Measurements from ENCODE around the gene EIF6. TPM values are rescaled to one million over a fixed set of nuclear protein-coding genes. Genes with fewer than 3 reads are reported as not detected.

EIF6 gene
- polyA plus RNA-seq, 4 donors: 186 to 394 (median 284) TPM

- WGBS, 3 donors: 90 to 99% (median 92%) methylated on average over 2 of the region's 2 CpGs
- Histone ChIP-seq H3K4me1 (ENCODE audit: control insufficient read depth in 3 of 3, insufficient read depth in 2 of 3, low read depth in 1 of 3, low read length in 2 of 3) (peaks cover 0 to 24% (median 0%) of the 10 kb centered on the region in 3 donors), H3K36me3 (ENCODE audit: control insufficient read depth in 3 of 3, insufficient read depth in 2 of 3, low read depth in 1 of 3, low read length in 3 of 3) (peaks cover 0 to 38% (median 0%) of the 10 kb centered on the region in 3 donors), H3K9me3 (ENCODE audit: control insufficient read depth in 2 of 2, insufficient read depth in 1 of 2, low read depth in 1 of 2, low read length in 1 of 2) (no peaks in the 10 kb centered on the region), H3K27ac (ENCODE audit: low read depth in 1 of 3, low read length in 2 of 3) (no peak overlapping the region), H3K4me3 (ENCODE audit: low read depth in 1 of 3, low read length in 3 of 3) (no peak overlapping the region), H3K27me3 (ENCODE audit: control insufficient read depth in 3 of 3, insufficient read depth in 3 of 3, low read length in 3 of 3) (no peaks in the 10 kb centered on the region)
- DNase-seq (no peak), FAIRE-seq (no peak)
These were observed 16.9 kb upstream of the EIF6 start for GRCh38 chr20:35301426-35301825.

GRCh38 chr20:35300469-35301262, 16.1 kb upstream of the EIF6 start:
- H3K4me1 ChIP-seq (ENCODE audit: control insufficient read depth in 3 of 3, insufficient read depth in 2 of 3, low read depth in 1 of 3, low read length in 2 of 3): peaks cover 0 to 17% (median 0%) of the 10 kb centered on the region in 3 donors
- no peaks in the 10 kb centered on the region for H3K27me3 ChIP-seq (ENCODE audit: control insufficient read depth in 3 of 3, insufficient read depth in 3 of 3, low read length in 3 of 3)
- H3K27ac ChIP-seq (ENCODE audit: low read depth in 1 of 3, low read length in 2 of 3): no peak overlapping the region
- no peaks in the 10 kb centered on the region for H3K9me3 ChIP-seq (ENCODE audit: control insufficient read depth in 2 of 2, insufficient read depth in 1 of 2, low read depth in 1 of 2, low read length in 1 of 2)
- peaks cover 0 to 31% (median 0%) of the 10 kb centered on the region in 3 donors for H3K36me3 ChIP-seq (ENCODE audit: control insufficient read depth in 3 of 3, insufficient read depth in 2 of 3, low read depth in 1 of 3, low read length in 3 of 3)
- FAIRE-seq: no peak
- DNase-seq: peak in 1 of 2 donors; percentile 42
- WGBS, 3 donors: 83 to 94% (median 89%) methylated on average over 4 of the region's 4 CpGs
- H3K4me3 ChIP-seq (ENCODE audit: low read depth in 1 of 3, low read length in 3 of 3): no peak overlapping the region

GRCh38 chr20:35299780-35300179, 15.2 kb upstream of the EIF6 start:
- H3K4me3 ChIP-seq (ENCODE audit: low read depth in 1 of 3, low read length in 3 of 3): no peak overlapping the region
- peaks cover 0 to 9% (median 0%) of the 10 kb centered on the region in 3 donors for H3K4me1 ChIP-seq (ENCODE audit: control insufficient read depth in 3 of 3, insufficient read depth in 2 of 3, low read depth in 1 of 3, low read length in 2 of 3)
- H3K36me3 ChIP-seq (ENCODE audit: control insufficient read depth in 3 of 3, insufficient read depth in 2 of 3, low read depth in 1 of 3, low read length in 3 of 3): peaks cover 0 to 23% (median 0%) of the 10 kb centered on the region in 3 donors
- no peaks in the 10 kb centered on the region for H3K9me3 ChIP-seq (ENCODE audit: control insufficient read depth in 2 of 2, insufficient read depth in 1 of 2, low read depth in 1 of 2, low read length in 1 of 2)
- H3K27me3 ChIP-seq (ENCODE audit: control insufficient read depth in 3 of 3, insufficient read depth in 3 of 3, low read length in 3 of 3): no peaks in the 10 kb centered on the region
- 73 to 88% (median 84%) methylated on average over 4 of the region's 4 CpGs for WGBS, 3 donors
- DNase-seq (no peak), FAIRE-seq (no peak)
- H3K27ac ChIP-seq (ENCODE audit: low read depth in 1 of 3, low read length in 2 of 3): no peak overlapping the region

- Histone ChIP-seq H3K36me3 (ENCODE audit: control insufficient read depth in 3 of 3, insufficient read depth in 2 of 3, low read depth in 1 of 3, low read length in 3 of 3) (peaks cover 0 to 12% (median 0%) of the 10 kb centered on the region in 3 donors), H3K4me1 (ENCODE audit: control insufficient read depth in 3 of 3, insufficient read depth in 2 of 3, low read depth in 1 of 3, low read length in 2 of 3) (no peaks in the 10 kb centered on the region), H3K27ac (ENCODE audit: low read depth in 1 of 3, low read length in 2 of 3) (no peak overlapping the region), H3K27me3 (ENCODE audit: control insufficient read depth in 3 of 3, insufficient read depth in 3 of 3, low read length in 3 of 3) (no peaks in the 10 kb centered on the region), H3K4me3 (ENCODE audit: low read depth in 1 of 3, low read length in 3 of 3) (no peak overlapping the region), H3K9me3 (ENCODE audit: control insufficient read depth in 2 of 2, insufficient read depth in 1 of 2, low read depth in 1 of 2, low read length in 1 of 2) (no peaks in the 10 kb centered on the region)
- WGBS, 3 donors: 62 to 70% (median 66%) methylated on average over 3 to 5 of the region's 5 CpGs
- DNase-seq (no peak), FAIRE-seq (no peak)
These were observed 13.7 kb upstream of the EIF6 start for GRCh38 chr20:35298264-35298663.

- Histone ChIP-seq H3K36me3 (ENCODE audit: control insufficient read depth in 3 of 3, insufficient read depth in 2 of 3, low read depth in 1 of 3, low read length in 3 of 3) (peaks cover 0 to 7% (median 0%) of the 10 kb centered on the region in 3 donors), H3K27me3 (ENCODE audit: control insufficient read depth in 3 of 3, insufficient read depth in 3 of 3, low read length in 3 of 3) (no peaks in the 10 kb centered on the region), H3K9me3 (ENCODE audit: control insufficient read depth in 2 of 2, insufficient read depth in 1 of 2, low read depth in 1 of 2, low read length in 1 of 2) (no peaks in the 10 kb centered on the region), H3K27ac (ENCODE audit: low read depth in 1 of 3, low read length in 2 of 3) (no peak overlapping the region), H3K4me3 (ENCODE audit: low read depth in 1 of 3, low read length in 3 of 3) (no peak overlapping the region), H3K4me1 (ENCODE audit: control insufficient read depth in 3 of 3, insufficient read depth in 2 of 3, low read depth in 1 of 3, low read length in 2 of 3) (no peaks in the 10 kb centered on the region)
- WGBS, 3 donors: 89 to 91% (median 90%) methylated on average over 14 of the region's 14 CpGs
- DNase-seq (no peak), FAIRE-seq (no peak)
These were observed 13.2 kb upstream of the EIF6 start for GRCh38 chr20:35297740-35298139.

- WGBS, 3 donors: 51 to 57% (median 53%) methylated on average over 8 of the region's 8 CpGs
- Histone ChIP-seq H3K4me3 (ENCODE audit: low read depth in 1 of 3, low read length in 3 of 3) (no peak overlapping the region), H3K27me3 (ENCODE audit: control insufficient read depth in 3 of 3, insufficient read depth in 3 of 3, low read length in 3 of 3) (no peaks in the 10 kb centered on the region), H3K36me3 (ENCODE audit: control insufficient read depth in 3 of 3, insufficient read depth in 2 of 3, low read depth in 1 of 3, low read length in 3 of 3) (peaks cover 0 to 4% (median 0%) of the 10 kb centered on the region in 3 donors), H3K9me3 (ENCODE audit: control insufficient read depth in 2 of 2, insufficient read depth in 1 of 2, low read depth in 1 of 2, low read length in 1 of 2) (no peaks in the 10 kb centered on the region), H3K27ac (ENCODE audit: low read depth in 1 of 3, low read length in 2 of 3) (no peak overlapping the region), H3K4me1 (ENCODE audit: control insufficient read depth in 3 of 3, insufficient read depth in 2 of 3, low read depth in 1 of 3, low read length in 2 of 3) (no peaks in the 10 kb centered on the region)
- FAIRE-seq: no peak
- no peak for DNase-seq
These were observed 12.6 kb upstream of the EIF6 start for GRCh38 chr20:35297155-35297554.

- Histone ChIP-seq H3K4me3 (ENCODE audit: low read depth in 1 of 3, low read length in 3 of 3) (no peak overlapping the region), H3K36me3 (ENCODE audit: control insufficient read depth in 3 of 3, insufficient read depth in 2 of 3, low read depth in 1 of 3, low read length in 3 of 3) (no peaks in the 10 kb centered on the region), H3K9me3 (ENCODE audit: control insufficient read depth in 2 of 2, insufficient read depth in 1 of 2, low read depth in 1 of 2, low read length in 1 of 2) (no peaks in the 10 kb centered on the region), H3K27ac (ENCODE audit: low read depth in 1 of 3, low read length in 2 of 3) (no peak overlapping the region), H3K27me3 (ENCODE audit: control insufficient read depth in 3 of 3, insufficient read depth in 3 of 3, low read length in 3 of 3) (no peaks in the 10 kb centered on the region), H3K4me1 (ENCODE audit: control insufficient read depth in 3 of 3, insufficient read depth in 2 of 3, low read depth in 1 of 3, low read length in 2 of 3) (no peaks in the 10 kb centered on the region)
- no peak for DNase-seq
- WGBS, 3 donors: 57 to 61% (median 60%) methylated on average over 9 of the region's 9 CpGs
- no peak for FAIRE-seq
These were observed 11.6 kb upstream of the EIF6 start for GRCh38 chr20:35296101-35296554.

GRCh38 chr20:35295674-35296073, 11.1 kb upstream of the EIF6 start:
- no peak for FAIRE-seq
- Histone ChIP-seq H3K27ac (ENCODE audit: low read depth in 1 of 3, low read length in 2 of 3) (no peak overlapping the region), H3K9me3 (ENCODE audit: control insufficient read depth in 2 of 2, insufficient read depth in 1 of 2, low read depth in 1 of 2, low read length in 1 of 2) (no peaks in the 10 kb centered on the region), H3K4me1 (ENCODE audit: control insufficient read depth in 3 of 3, insufficient read depth in 2 of 3, low read depth in 1 of 3, low read length in 2 of 3) (no peaks in the 10 kb centered on the region), H3K36me3 (ENCODE audit: control insufficient read depth in 3 of 3, insufficient read depth in 2 of 3, low read depth in 1 of 3, low read length in 3 of 3) (no peaks in the 10 kb centered on the region), H3K27me3 (ENCODE audit: control insufficient read depth in 3 of 3, insufficient read depth in 3 of 3, low read length in 3 of 3) (no peaks in the 10 kb centered on the region), H3K4me3 (ENCODE audit: low read depth in 1 of 3, low read length in 3 of 3) (no peak overlapping the region)
- no peak for DNase-seq
- 66 to 77% (median 76%) methylated on average over 8 of the region's 8 CpGs for WGBS, 3 donors

Measured in small intestine (tissue), 7 donors.